OCI-LY3 (cell line): ENCODE results near the gene PXK.

Experiments
- EZH2phosphoT487 ChIP-seq: fragments of 200-600 bp; shearing (Covaris generic); IDR thresholded peaks from 2 replicates; pipeline ENCODE4 v1.6.1; 2018; ENCODE audit warnings: antibody characterized with exemption, mixed run types, low read depth
- TF ChIP-seq, protein P1 (sequence below): fragments of 200-600, 300-600 bp; sonication (generic); IDR thresholded peaks from 2 replicates; pipeline ENCODE4 v1.5.1; 2014; ENCODE audit warnings: antibody characterized with exemption, low read length, low read depth

- no peak for TF ChIP-seq EZH2phosphoT487
- TF ChIP-seq, protein P1, sequence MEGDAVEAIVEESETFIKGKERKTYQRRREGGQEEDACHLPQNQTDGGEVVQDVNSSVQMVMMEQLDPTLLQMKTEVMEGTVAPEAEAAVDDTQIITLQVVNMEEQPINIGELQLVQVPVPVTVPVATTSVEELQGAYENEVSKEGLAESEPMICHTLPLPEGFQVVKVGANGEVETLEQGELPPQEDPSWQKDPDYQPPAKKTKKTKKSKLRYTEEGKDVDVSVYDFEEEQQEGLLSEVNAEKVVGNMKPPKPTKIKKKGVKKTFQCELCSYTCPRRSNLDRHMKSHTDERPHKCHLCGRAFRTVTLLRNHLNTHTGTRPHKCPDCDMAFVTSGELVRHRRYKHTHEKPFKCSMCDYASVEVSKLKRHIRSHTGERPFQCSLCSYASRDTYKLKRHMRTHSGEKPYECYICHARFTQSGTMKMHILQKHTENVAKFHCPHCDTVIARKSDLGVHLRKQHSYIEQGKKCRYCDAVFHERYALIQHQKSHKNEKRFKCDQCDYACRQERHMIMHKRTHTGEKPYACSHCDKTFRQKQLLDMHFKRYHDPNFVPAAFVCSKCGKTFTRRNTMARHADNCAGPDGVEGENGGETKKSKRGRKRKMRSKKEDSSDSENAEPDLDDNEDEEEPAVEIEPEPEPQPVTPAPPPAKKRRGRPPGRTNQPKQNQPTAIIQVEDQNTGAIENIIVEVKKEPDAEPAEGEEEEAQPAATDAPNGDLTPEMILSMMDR: no peak
Measured at GRCh38 chr3:58383904-58384303, 51.2 kb downstream of the PXK start.
